ENCODE results near the gene RXFP3.
"Not testable (repeated sequence)": the region's sequence is repeated elsewhere in the genome, so short reads cannot be mapped to it uniquely, and the experiment has no call there.

The RXFP3 gene

DNA sequence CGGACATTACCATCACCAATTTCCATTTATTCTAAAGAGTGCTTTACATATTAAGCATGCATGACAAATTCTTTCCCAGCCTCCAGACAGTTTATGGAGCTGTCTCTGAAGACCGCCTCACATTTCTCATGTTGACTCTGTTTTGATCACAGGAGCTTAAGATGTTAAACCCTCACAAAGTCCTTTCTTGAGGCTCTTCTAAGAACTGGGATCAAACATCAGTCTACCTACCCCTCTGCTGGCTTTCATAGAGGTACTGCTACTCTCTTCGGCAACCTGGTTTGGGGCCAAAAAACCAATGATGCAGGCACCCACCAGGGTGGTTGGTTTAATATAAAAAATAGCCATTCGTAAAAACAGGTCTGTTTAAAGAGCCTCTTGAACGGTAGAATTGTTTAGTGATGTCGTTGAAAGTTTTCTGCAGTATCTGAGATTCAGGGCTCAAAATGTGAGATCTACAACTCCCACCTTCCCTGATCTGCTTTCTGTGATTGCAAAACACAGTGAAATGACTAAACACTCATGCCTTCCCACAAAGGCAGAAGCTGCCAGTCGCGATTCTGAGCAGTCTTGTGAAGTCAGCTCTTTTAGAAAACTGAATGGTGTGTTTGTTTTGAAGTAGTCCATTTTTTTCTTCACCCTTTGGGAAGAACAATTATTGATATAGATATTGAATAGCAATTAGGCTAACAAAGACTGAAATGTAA is 3.5 kb downstream of the RXFP3 start:
- Histone ChIP-seq H3K79me2 (ENCODE audit: insufficient read depth, low read length) (no peaks in the 10 kb centered on the region), H3K4me1 (ENCODE audit: insufficient read depth, low read length) (no peaks in the 10 kb centered on the region), H3K9ac (ENCODE audit: low read depth, low read length) (no peak overlapping the region), H3K9me3 (ENCODE audit: insufficient read depth, low read length, severe bottlenecking) (no peaks in the 10 kb centered on the region), H3K4me3 (ENCODE audit: low read depth in 1 of 2, low read length in 2 of 2) (no peak overlapping the region), H3K4me2 (ENCODE audit: insufficient read depth, low read length) (no peak overlapping the region), H2AFZ (ENCODE audit: low read depth, low read length) (no peak overlapping the region), H3K27me3 (ENCODE audit: insufficient read depth, low read length, poor library complexity) (no peaks in the 10 kb centered on the region), H3K27ac (ENCODE audit: low read length) (no peak overlapping the region), H4K20me1 (ENCODE audit: insufficient read depth, low read length) (no peaks in the 10 kb centered on the region), H3K36me3 (ENCODE audit: insufficient read depth, low read length) (no peaks in the 10 kb centered on the region)
- ATAC-seq (ENCODE audit: insufficient read depth, low read depth) (no peak), DNase-seq (no peak)
- no peak for TF ChIP-seq EZH2 (IDR thresholded peaks at IDR 0.05; ENCODE audit: borderline replicate concordance, low read depth, low read length, severe bottlenecking)
- TF ChIP-seq, protein P1, sequence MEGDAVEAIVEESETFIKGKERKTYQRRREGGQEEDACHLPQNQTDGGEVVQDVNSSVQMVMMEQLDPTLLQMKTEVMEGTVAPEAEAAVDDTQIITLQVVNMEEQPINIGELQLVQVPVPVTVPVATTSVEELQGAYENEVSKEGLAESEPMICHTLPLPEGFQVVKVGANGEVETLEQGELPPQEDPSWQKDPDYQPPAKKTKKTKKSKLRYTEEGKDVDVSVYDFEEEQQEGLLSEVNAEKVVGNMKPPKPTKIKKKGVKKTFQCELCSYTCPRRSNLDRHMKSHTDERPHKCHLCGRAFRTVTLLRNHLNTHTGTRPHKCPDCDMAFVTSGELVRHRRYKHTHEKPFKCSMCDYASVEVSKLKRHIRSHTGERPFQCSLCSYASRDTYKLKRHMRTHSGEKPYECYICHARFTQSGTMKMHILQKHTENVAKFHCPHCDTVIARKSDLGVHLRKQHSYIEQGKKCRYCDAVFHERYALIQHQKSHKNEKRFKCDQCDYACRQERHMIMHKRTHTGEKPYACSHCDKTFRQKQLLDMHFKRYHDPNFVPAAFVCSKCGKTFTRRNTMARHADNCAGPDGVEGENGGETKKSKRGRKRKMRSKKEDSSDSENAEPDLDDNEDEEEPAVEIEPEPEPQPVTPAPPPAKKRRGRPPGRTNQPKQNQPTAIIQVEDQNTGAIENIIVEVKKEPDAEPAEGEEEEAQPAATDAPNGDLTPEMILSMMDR (IDR thresholded peaks at IDR 0.05; ENCODE audit: borderline replicate concordance, extremely low read depth, low read length, poor library complexity, severe bottlenecking) = no peak

DNA sequence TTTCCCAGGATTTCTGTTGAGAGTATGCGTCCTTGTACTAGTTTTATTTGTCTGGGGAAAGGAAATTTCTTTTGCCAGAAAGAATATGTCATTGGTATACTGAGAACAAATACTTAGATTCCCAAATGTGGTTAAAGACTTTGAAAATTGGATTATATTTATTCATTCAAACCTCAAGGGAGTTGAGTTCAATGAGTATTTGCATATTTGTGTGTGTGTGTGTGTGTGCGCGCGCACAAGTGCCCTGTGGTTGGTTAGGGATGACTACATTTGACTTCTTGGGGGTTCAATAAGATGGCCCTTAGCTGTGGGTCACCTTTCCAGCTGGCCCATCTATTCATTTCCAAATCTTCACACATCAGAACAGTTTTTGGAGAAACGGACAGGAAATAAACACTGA is 4.9 kb downstream of the RXFP3 start:
- ATAC-seq (ENCODE audit: insufficient read depth, low read depth) (no peak), DNase-seq (no peak)
- H3K27me3 ChIP-seq (ENCODE audit: insufficient read depth, low read length, poor library complexity) = no peaks in the 10 kb centered on the region
- H3K4me2 ChIP-seq (ENCODE audit: insufficient read depth, low read length) = no peak overlapping the region
- no peak overlapping the region for H3K9ac ChIP-seq (ENCODE audit: low read depth, low read length)
- TF ChIP-seq, protein P1 (IDR thresholded peaks at IDR 0.05; ENCODE audit: borderline replicate concordance, extremely low read depth, low read length, poor library complexity, severe bottlenecking) = no peak
- TF ChIP-seq EZH2 (IDR thresholded peaks at IDR 0.05; ENCODE audit: borderline replicate concordance, low read depth, low read length, severe bottlenecking) = no peak
- H3K27ac ChIP-seq (ENCODE audit: low read length) = no peak overlapping the region
- no peak overlapping the region for H3K4me3 ChIP-seq (ENCODE audit: low read depth in 1 of 2, low read length in 2 of 2)
- no peaks in the 10 kb centered on the region for H3K4me1 ChIP-seq (ENCODE audit: insufficient read depth, low read length)
- no peaks in the 10 kb centered on the region for H4K20me1 ChIP-seq (ENCODE audit: insufficient read depth, low read length)
- no peaks in the 10 kb centered on the region for H3K36me3 ChIP-seq (ENCODE audit: insufficient read depth, low read length)
- H2AFZ ChIP-seq (ENCODE audit: low read depth, low read length) = no peak overlapping the region
- no peaks in the 10 kb centered on the region for H3K79me2 ChIP-seq (ENCODE audit: insufficient read depth, low read length)
- H3K9me3 ChIP-seq (ENCODE audit: insufficient read depth, low read length, severe bottlenecking) = no peaks in the 10 kb centered on the region

DNA sequence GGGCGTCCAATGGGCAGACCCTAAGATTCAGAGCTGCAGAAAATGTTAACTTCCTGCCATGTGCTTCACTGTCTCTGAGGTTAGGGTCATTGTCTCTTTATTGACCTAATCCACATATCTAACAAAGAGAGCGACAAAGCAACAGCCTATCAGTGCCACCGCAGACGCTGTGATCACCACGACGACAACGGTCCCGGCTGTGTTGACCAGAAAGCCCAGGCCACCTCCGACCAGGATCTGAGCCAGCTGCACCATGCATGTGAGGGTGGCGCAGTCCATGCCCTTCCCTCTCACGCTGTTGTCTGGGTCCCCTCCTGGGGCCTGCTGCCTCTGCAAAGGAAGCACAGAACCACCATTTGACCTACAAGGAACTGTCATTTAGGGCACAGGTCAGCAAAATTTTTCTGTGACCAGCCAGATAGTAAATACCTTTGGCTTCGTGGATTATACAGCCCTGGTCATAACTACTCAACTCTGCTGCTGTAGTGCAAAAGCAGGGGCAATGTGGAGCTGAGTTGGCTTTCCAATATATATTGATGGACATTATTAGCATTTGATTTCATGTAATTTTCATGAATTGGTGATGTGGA is 8.5 kb downstream of the RXFP3 start:
- Histone ChIP-seq H3K27ac (ENCODE audit: low read length) (no peak overlapping the region), H3K27me3 (ENCODE audit: insufficient read depth, low read length, poor library complexity) (peaks cover 2% of the 10 kb centered on the region), H3K9me3 (ENCODE audit: insufficient read depth, low read length, severe bottlenecking) (no peaks in the 10 kb centered on the region), H3K36me3 (ENCODE audit: insufficient read depth, low read length) (no peaks in the 10 kb centered on the region), H4K20me1 (ENCODE audit: insufficient read depth, low read length) (no peaks in the 10 kb centered on the region), H3K4me3 (ENCODE audit: low read depth in 1 of 2, low read length in 2 of 2) (no peak overlapping the region), H3K9ac (ENCODE audit: low read depth, low read length) (no peak overlapping the region), H3K4me2 (ENCODE audit: insufficient read depth, low read length) (no peak overlapping the region), H3K4me1 (ENCODE audit: insufficient read depth, low read length) (no peaks in the 10 kb centered on the region), H2AFZ (ENCODE audit: low read depth, low read length) (no peak overlapping the region), H3K79me2 (ENCODE audit: insufficient read depth, low read length) (no peaks in the 10 kb centered on the region)
- DNase-seq (no peak), ATAC-seq (ENCODE audit: insufficient read depth, low read depth) (no peak)
- TF ChIP-seq, protein P1 (IDR thresholded peaks at IDR 0.05; ENCODE audit: borderline replicate concordance, extremely low read depth, low read length, poor library complexity, severe bottlenecking) = no peak

DNA sequence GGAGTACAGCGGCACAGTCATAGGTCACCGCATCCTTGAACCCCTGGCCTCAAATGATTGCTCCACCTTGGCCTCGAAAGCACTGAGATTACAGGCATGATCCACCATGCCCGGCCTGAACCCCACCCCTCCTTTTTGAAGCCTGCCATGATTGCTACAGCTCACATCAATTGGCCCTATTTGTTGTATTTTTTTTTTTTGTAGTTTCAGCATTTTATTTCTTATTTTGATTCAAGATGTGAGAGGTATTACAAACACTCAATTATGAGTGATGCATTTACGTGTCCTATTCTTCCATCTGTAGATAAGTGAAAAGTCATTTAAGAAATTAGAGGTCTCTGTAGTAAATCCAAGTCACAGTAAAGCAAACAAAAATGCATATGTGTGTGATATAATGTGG is 16.0 kb downstream of the RXFP3 start:
- not testable (repeated sequence) for H3K9me3 ChIP-seq (ENCODE audit: insufficient read depth, low read length, severe bottlenecking); H3K9ac ChIP-seq (ENCODE audit: low read depth, low read length); H3K4me2 ChIP-seq (ENCODE audit: insufficient read depth, low read length); H4K20me1 ChIP-seq (ENCODE audit: insufficient read depth, low read length); H3K4me3 ChIP-seq (ENCODE audit: low read depth in 1 of 2, low read length in 2 of 2); DNase-seq; H3K27ac ChIP-seq (ENCODE audit: low read length); H3K4me1 ChIP-seq (ENCODE audit: insufficient read depth, low read length); H3K27me3 ChIP-seq (ENCODE audit: insufficient read depth, low read length, poor library complexity); H3K79me2 ChIP-seq (ENCODE audit: insufficient read depth, low read length); H2AFZ ChIP-seq (ENCODE audit: low read depth, low read length); H3K36me3 ChIP-seq (ENCODE audit: insufficient read depth, low read length); ATAC-seq (ENCODE audit: insufficient read depth, low read depth)
